GM21786 (cell line): ENCODE results near the gene ERP29.
"Not testable (repeated sequence)": the region's sequence is repeated elsewhere in the genome, so short reads cannot be mapped to it uniquely, and the experiment has no call there.

ENCODE experiments used
- ATAC-seq: cut with Tn5 transposase; IDR thresholded peaks from one replicate; pipeline ENCODE4 v1.9.1; 2021; ENCODE audit not compliant: unreplicated experiment

The ERP29 gene

DNA sequence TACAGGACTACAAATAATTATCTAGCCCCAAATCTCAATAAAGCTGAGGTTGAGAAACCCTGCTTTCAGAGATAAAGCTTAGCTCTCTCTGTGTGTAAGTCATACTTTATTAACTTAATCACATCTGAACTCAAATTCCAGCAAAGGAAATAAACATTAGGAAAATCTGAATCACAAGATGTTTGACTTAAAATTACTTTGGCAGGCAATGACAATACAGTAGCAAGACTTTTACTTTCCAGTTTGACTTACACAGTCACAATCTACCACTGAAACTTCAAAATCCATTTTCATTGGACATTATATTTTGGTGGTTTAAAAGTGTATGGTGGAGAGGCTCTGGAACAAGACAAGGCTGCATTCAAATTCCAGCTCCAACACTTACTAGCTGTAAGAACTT is 11.7 kb upstream of the ERP29 start:
- ATAC-seq = no peak

DNA sequence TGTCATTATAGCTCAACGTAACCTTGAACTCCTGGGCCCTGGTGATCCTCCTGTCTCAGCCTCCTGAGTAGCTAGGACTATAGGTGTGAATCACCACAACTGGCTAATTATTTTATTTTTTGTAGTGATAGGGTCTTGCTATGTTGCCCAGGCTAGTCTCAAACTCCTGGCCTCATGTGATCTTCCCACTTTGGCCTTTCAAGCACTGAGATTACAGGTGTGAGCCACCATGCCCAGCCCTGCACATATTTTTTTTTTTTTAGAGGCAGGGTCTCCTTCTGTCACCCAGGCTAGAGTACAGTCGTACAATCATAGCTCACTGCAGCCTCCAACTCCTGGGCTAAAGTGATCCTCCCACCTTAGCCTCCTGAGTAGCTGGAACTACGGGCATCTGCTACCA is 9.2 kb upstream of the ERP29 start:
- no peak for ATAC-seq

DNA sequence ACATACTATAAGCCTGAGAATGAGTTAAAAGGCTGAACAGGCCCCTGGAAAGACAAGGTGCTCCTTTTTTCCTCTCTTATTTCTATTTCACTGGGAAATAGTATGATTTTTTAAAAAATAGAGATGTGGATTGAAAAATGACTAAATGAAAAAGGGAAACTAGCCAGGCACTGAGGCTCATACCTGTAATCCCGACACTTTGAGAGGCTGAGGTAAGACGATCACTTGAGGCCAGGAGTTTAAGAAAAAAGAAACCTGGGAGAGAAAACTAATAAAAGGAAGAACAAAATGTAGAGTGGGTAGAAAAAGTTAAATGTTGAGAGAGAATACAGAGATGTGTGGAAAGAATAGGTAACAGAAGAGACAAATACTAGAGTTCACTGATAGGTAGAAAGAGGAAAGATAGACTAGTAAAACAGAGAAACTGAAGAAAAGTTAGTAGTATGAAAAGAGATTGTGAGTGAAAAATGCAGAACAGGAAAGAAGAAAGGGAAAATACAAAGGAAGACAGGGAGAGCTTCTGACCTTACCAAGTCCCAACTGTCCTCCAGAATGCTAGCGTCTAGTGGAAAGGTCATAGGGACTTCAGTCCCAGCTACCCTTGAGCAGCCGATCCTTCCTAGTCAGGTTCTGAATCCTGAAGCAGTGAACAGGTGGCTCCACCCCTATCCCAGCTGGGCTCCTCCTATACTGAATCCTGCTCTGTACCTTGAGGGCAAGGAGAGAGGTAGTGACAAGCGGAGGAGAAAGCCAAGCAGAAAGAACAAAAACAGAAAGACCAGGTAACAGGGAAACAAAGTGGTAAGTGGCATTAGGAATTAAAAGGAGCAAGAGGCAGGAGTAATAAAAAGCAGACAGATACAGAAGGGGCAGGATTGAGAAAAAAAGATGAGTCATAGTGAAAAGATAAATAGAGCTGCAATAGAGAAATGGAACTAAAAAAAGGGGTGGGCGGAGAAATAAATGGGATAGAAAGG is 7.5 kb upstream of the ERP29 start:
- ATAC-seq = no peak

GRCh38 chr12:112007945-112008344 is 5.3 kb upstream of the ERP29 start:
- no peak for ATAC-seq

DNA sequence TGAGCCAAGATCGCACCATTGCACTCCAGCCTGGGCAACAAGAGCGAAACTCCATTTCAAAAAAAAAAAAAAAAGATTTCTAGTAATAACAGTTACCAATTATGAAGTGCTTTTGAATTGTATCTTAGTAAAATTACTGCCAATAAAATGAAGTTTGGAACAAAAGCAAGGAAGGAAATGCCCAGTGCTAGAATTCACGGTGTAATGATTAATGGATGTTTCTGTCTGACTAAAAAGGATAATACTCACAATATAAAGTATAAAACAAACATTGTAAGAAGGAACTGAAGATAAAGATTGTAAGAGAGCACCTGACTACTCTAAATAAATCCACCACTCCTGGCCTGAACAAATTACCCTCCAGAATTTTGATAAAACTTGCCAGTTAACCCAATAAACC is 4.3 kb upstream of the ERP29 start:
- ATAC-seq = no peak

GRCh38 chr12:112009596-112009995 is 3.6 kb upstream of the ERP29 start:
- ATAC-seq = not testable (repeated sequence)

DNA sequence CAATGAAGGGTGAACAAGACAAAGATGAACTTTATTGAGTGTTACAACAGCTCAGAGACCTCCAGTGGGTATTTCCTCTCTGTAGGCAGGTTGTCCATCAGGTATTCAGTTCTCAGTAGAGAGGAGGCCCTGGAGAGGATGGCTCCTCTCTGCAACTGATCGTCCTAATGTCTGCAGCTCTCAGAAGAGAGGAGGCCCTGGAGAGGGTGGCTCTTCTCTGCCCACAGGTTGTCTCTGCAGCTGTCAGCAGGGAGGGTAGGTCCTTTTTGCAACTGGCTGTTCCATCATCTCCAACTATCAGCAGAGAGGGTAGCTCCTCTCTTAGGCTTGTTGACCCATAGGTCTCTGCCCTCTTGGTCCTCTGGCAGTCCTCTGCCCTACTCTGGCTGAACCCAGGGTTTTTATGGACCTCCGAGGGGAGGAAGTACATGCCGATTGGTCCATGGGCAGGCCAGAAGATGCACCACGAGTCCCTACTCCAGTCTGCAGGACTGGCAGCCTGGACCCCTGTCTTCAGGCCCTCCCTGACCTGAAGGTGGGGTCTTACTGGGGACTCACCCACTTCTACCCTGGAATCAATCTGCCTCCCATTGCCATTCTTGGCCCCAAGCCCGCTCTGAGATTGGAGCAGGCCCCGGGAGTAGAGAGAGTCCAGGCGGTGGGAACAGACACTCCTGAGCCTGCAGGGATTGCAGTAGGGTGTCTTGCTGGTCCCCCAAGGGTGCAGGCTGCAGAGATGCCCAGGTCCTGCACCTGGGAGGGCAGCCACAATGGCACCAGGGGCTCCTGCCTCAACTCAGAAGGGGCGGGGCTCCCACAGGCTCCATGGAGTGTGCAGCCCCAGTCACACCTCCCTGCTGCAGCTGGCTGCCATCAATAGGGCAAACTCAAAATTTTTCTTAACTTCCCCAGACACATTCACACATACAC is 2.5 kb upstream of the ERP29 start:
- ATAC-seq = no peak

- ATAC-seq = no peak
Measured at GRCh38 chr12:112011685-112012084, 1.5 kb upstream of the ERP29 start.

GRCh38 chr12:112013601-112014402 is 576 bp downstream of the ERP29 start:
- peak; percentile 3 for ATAC-seq

DNA sequence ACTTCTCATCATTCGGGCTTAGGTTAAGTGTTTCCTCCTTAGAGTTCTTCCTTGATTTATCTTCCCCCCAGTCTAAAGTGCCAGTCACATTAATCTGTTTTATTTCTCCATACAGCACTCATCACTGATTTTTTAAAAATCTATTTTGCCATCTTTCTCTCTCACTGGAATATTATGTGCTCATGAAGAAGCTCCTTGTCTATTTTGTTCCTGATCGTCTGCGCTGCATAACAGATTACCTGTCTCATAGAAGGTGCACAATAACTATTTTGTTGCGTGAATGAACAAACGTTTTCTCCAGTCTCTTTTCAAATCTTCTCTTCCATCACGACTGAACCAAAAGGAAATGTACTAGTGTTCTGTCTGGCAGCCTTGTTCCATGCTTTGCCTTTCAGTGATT is 2.7 kb downstream of the ERP29 start:
- no peak for ATAC-seq

DNA sequence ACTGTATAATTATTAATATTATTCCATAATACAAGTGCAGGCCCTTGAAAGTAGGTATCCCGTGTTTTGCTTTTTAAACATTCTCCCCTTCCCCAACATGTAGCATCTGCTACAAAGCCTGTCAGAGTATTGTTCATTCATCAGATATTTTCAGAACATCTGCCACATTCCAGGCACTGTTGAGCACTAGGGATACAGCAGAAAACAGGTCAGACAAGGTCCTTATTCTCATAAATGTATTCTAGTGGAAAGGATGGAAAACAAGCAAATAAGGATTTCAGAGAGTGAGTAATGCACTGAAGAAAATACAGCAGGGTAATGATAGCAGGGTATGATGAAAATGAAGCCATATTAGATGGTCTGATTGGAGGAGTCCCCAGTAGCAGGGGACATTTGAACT is 3.8 kb downstream of the ERP29 start:
- no peak for ATAC-seq

GRCh38 chr12:112018571-112019237 is 5.5 kb downstream of the ERP29 start:
- no peak for ATAC-seq

DNA sequence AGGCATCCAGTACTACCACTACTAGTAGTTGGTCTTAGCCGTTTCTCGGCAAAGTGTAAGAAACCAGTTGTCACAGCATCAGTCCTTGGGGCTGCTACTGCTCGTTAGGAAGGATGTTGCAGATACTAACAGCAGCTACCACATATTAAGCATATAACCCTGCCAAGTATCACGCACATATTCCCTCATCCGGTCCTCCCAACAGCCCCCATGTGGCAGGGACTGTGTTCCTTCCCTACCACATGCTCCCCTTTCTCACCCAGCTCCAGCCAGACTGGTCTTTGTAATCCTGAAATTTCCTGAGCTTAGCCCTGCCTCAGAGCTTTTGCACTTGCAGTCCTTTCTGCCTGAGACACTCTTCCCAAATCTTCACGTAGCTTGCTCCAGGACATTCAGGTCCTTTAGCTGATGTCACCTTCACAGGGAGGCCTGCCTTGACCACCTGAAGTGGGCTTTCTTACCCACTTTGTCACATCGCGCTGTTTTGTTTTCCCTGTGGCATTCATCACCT is 7.8 kb downstream of the ERP29 start:
- ATAC-seq = no peak

GRCh38 chr12:112022241-112023016 is 9.2 kb downstream of the ERP29 start:
- no peak for ATAC-seq

DNA sequence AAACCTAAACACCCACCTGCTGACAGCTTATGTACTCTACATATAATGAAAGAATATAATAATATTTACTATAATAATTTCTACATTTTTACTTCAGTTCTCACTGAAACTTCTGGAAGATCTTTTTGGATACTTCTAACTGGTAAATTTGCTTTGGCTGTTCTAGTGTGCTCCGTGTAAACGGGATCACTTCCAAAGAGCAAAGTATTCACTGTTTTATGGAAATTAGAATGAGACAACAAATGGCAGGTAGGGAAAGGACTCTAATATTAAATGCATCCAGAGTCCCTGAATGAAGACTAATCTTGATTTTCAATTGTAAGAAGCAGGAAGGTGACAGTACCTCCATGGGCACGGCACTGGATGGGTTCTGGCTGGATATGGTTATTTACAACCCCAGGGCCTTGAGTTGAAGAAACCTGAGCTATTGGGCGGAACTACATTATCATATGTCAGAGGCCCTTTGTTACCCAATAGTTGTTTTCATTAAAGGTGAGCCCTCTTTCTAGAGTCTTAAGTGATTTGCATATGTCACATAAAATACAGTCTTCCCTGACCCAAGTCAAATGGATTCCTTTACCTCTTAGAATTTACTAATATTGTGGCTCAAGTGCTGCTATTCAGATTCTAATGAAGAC is 10.7 kb downstream of the ERP29 start:
- ATAC-seq = no peak

GRCh38 chr12:112025808-112026375 is 12.7 kb downstream of the ERP29 start:
- ATAC-seq = no peak

GRCh38 chr12:112029301-112029700 is 16.1 kb downstream of the ERP29 start:
- no peak for ATAC-seq

DNA sequence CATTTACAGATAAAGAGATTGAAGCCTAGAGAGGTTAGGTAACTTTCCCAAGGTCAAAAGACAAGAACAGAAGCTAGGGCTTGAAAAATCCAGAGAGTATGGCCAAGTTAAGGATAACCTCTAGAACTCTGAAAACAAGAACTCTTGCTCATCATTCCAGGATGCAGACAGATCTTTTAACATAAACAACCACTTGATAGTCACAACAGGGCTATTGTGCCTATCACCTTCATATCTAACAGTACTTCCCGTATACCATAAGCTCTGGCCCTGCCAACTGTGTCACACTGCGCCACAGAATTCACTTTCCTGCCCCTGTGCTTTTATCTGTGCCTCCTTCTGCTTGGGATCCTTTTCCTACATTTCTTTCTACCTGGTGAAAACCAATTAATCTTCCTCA is 18.2 kb downstream of the ERP29 start:
- ATAC-seq = no peak

DNA sequence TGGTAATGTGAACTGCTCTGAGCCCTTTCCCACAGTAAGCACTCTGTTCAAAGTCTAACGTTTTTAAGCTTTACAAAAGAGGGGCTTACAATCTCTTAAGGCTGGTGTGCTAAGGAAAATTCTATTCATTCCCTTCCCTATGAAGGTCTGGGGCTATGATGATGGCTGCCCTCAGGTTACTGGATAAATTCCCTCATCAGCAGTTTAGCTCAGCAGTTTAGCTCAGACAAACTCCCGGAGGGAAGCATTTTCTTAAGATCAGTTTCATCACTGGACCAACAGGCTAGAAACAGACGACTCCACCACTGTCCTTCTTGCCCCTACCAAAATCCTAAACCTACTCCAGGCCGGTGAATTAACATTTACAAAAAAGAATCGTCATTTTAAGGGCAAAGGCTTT is 19.1 kb downstream of the ERP29 start:
- ATAC-seq = no peak
